Kidney epithelial cell (primary cell): ENCODE measurements around the gene ARHGEF7. TPM values are rescaled to one million over a fixed set of nuclear protein-coding genes. Genes with fewer than 3 reads are reported as not detected.

Experiments used
- DNase-seq: peaks from one replicate; pipeline ENCODE4 v3.0.0-alpha.2; 2010; ENCODE audit warnings: low read depth
- H3K27me3 ChIP-seq: 2 replicates; pipeline ENCODE4 v1.6.0; 2011; ENCODE audit warnings: low read length; ENCODE audit not compliant: control insufficient read depth, insufficient read depth
- H3K36me3 ChIP-seq: 2 replicates; pipeline ENCODE4 v1.5.1; 2011; ENCODE audit warnings: low read length; ENCODE audit not compliant: control insufficient read depth, insufficient read depth
- H3K4me3 ChIP-seq: 2 replicates; pipeline ENCODE4 v1.5.1; 2011; ENCODE audit warnings: low read depth, mild to moderate bottlenecking, control low read depth, low read length
- CTCF ChIP-seq: IDR thresholded peaks from 2 replicates; pipeline ENCODE4 v1.5.1; 2011; ENCODE audit warnings: mild to moderate bottlenecking, moderate library complexity, low read length, control low read depth, inconsistent platforms; ENCODE audit not compliant: insufficient read depth, poor library complexity, severe bottlenecking
- total RNA-seq: library from RNA; depleted of rRNA; stranded (reverse); fragments of >200 nt; gene quantifications from 2 replicates; pipeline ENCODE4 v1.2.3, GENCODE V29; 2015

Gene ARHGEF7
- total RNA-seq, 1 donor from 2014 or later: 32.4 TPM

GRCh38 chr13:111174377-111175114, 59.4 kb downstream of the ARHGEF7 start:
- Histone ChIP-seq H3K4me3 (no peak overlapping the region), H3K36me3 (no peaks in the 10 kb centered on the region), H3K27me3 (no peaks in the 10 kb centered on the region)
- DNase-seq: no peak
- TF ChIP-seq CTCF: no peak

GRCh38 chr13:111175372-111175771, 60.3 kb downstream of the ARHGEF7 start:
- no peak for DNase-seq
- H3K27me3 ChIP-seq: no peaks in the 10 kb centered on the region
- no peaks in the 10 kb centered on the region for H3K36me3 ChIP-seq
- no peak overlapping the region for H3K4me3 ChIP-seq
- TF ChIP-seq CTCF: no peak

- DNase-seq: no peak
- TF ChIP-seq CTCF: no peak
- Histone ChIP-seq H3K36me3 (no peaks in the 10 kb centered on the region), H3K4me3 (no peak overlapping the region), H3K27me3 (no peaks in the 10 kb centered on the region)
Observed at GRCh38 chr13:111175935-111176334, 60.8 kb downstream of the ARHGEF7 start.

- no peak for DNase-seq
- no peaks in the 10 kb centered on the region for H3K36me3 ChIP-seq
- H3K27me3 ChIP-seq: no peaks in the 10 kb centered on the region
- TF ChIP-seq CTCF: no peak
- no peak overlapping the region for H3K4me3 ChIP-seq
Observed at GRCh38 chr13:111176421-111176820, 61.3 kb downstream of the ARHGEF7 start.

DNA sequence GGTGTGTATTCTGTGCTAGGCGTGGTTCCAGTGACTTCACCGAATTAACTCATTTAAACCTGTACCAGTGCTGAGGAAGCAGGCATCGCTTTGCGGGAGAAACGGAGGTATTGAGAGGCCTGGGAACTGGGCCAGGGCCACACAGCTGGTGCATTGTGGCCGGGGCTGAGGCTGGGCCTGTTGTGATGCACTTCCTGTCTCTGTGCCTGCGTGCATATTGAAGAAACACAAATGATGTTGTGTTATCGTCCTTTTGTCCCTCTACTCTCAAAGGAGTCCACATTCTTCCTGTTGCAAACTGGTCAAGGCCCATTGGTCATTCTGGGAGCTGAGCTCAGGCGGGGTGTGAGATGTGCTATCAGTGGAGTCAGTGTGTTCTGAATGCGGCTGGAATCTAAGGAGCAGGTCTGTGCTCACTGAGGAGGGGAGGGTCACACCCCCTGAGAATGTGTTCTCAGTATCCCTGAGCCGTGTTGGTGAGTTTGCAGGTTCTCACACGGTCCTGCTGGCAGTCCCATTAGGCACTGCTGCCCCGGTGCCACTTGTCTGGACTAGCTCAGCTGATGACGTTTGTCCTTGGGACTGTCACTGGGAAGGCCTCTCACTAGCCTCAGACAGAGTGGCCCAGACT, 62.1 kb downstream of the ARHGEF7 start:
- H3K27me3 ChIP-seq: no peaks in the 10 kb centered on the region
- TF ChIP-seq CTCF: no peak
- no peaks in the 10 kb centered on the region for H3K36me3 ChIP-seq
- DNase-seq: no peak
- no peak overlapping the region for H3K4me3 ChIP-seq
